RWPE1 (cell line): ENCODE results near the gene COBLL1.

Experiments
- CTCF ChIA-PET: fragments of 350-600 bp; sonication (Branson Sonifier 250); formaldehyde crosslinking; extraction: SDS; loops from one replicate; lab custom pipeline; 2021; lab: Yijun Ruan, JAX
- POLR2A ChIA-PET: fragments of 400-600 bp; formaldehyde crosslinking; extraction: SDS; loops from one replicate; lab custom pipeline; 2020; ENCODE audit warnings: antibody characterized with exemption; ENCODE audit not compliant: low non-redundant PET; lab: Yijun Ruan, JAX
- DNase-seq: peaks from one replicate; pipeline ENCODE4 v3.0.0; 2012; ENCODE audit warnings: low spot score
- H3K27ac ChIP-seq: fragments of 450-650 bp; 2 replicates; pipeline ENCODE4 v1.5.1; 2017
- CTCF ChIP-seq: fragments of 450-650 bp; conservative IDR thresholded peaks from 2 replicates; pipeline ENCODE4 v1.5.1; 2017; ENCODE audit warnings: low read depth, mild to moderate bottlenecking

COBLL1 gene

GRCh38 chr2:164793529-164793928 is 48.1 kb downstream of the COBLL1 start:
- TF ChIP-seq CTCF, result no peak
- ChIA-PET POLR2A (no interaction called here), CTCF (interaction anchor here (1.0 kb wide), 1 partner anchor 48 kb away, joined by 3 read pairs; the partner anchor contains the start of gene COBLL1)
- DNase-seq, result no peak
- H3K27ac ChIP-seq, result no peak overlapping the region

GRCh38 chr2:164792316-164793170 is 49.1 kb downstream of the COBLL1 start:
- ChIA-PET POLR2A (no interaction called here), CTCF (interaction anchor here (1.0 kb wide), 1 partner anchor 49 kb away, joined by 3 read pairs; the partner anchor contains the start of gene COBLL1)
- peak; percentile 26 for DNase-seq
- no peak for TF ChIP-seq CTCF
- peak overlapping the region; percentile 77 for H3K27ac ChIP-seq

GRCh38 chr2:164789968-164790367 is 51.7 kb downstream of the COBLL1 start:
- H3K27ac ChIP-seq, result no peak overlapping the region
- no peak for DNase-seq
- no peak for TF ChIP-seq CTCF
- POLR2A ChIA-PET, result no interaction called here
- CTCF ChIA-PET, result no interaction called here

- POLR2A ChIA-PET, result no interaction called here
- CTCF ChIA-PET, result no interaction called here
- TF ChIP-seq CTCF, result no peak
- no peak for DNase-seq
- no peak overlapping the region for H3K27ac ChIP-seq
Observed at GRCh38 chr2:164786787-164787186, 54.8 kb downstream of the COBLL1 start.

GRCh38 chr2:164785457-164785856 is 56.2 kb downstream of the COBLL1 start:
- no peak for DNase-seq
- no peak for TF ChIP-seq CTCF
- H3K27ac ChIP-seq, result peak overlapping the region; percentile 74
- ChIA-PET POLR2A (no interaction called here), CTCF (no interaction called here)

- no peak for DNase-seq
- ChIA-PET CTCF (no interaction called here), POLR2A (no interaction called here)
- TF ChIP-seq CTCF, result no peak
- no peak overlapping the region for H3K27ac ChIP-seq
Observed at GRCh38 chr2:164784376-164784775, 57.2 kb downstream of the COBLL1 start.
